Mammary epithelial cell (primary cell): ENCODE measurements around the gene TAGLN.

Source experiments
- CTCF ChIP-seq, 2 donors: IDR thresholded peaks in 1 of 2; conservative IDR thresholded peaks in 1 of 2; 2 replicates each; pipeline ENCODE4 v1.5.1; 2011 to 2012; ENCODE audit warnings: inconsistent platforms in 2 of 2, low read length in 2 of 2, mild to moderate bottlenecking in 2 of 2, control low read depth in 1 of 2, low read depth in 1 of 2; ENCODE audit not compliant: insufficient read depth in 1 of 2; ENCODE audit errors: extremely low read depth in 1 of 2
- EZH2 ChIP-seq: IDR thresholded peaks from 2 replicates; pipeline ENCODE4 v1.6.1; 2012; ENCODE audit warnings: low read length, inconsistent platforms, borderline replicate concordance

GRCh38 chr11:117193130-117194020 lies 5.8 kb upstream of the TAGLN start:
- no peak for TF ChIP-seq EZH2
- no peak for TF ChIP-seq CTCF (conservative IDR thresholded peaks at IDR 0.05 in 1 of 2, IDR thresholded peaks at IDR 0.05 in 1 of 2; ENCODE audit: extremely low read depth in 1 of 2, insufficient read depth in 1 of 2, low read depth in 1 of 2, low read length in 2 of 2)
